Activated T-cell treated with anti-CD3 and anti-CD28 coated beads, Interleukin-2, amount 50 U/mL, for 4 hours (primary cell): Measurements from ENCODE around the gene NKAIN2. TPM values are rescaled to one million over a fixed set of nuclear protein-coding genes. Genes with fewer than 3 reads are reported as not detected.

Experiments used
- ATAC-seq, 2 donors: fragments of 200-7000 bp; cut with Tn5 transposase; one replicate each; pipeline ENCODE4 v1.10.0; 2021
- DNase-seq: peaks from one replicate; pipeline ENCODE4 v3.0.0-alpha.2; 2020
- H3K27me3 Mint-ChIP-seq: one replicate; pipeline ENCODE4 v1.8.0; 2021; ENCODE audit warnings: low read depth, mixed read lengths
- H3K36me3 Mint-ChIP-seq: one replicate; pipeline ENCODE4 v1.8.0; 2022; ENCODE audit warnings: mixed read lengths; ENCODE audit not compliant: insufficient read depth
- H3K4me1 Mint-ChIP-seq: one replicate; pipeline ENCODE4 v1.8.0; 2021; ENCODE audit warnings: low read depth, mixed read lengths
- H3K4me3 Mint-ChIP-seq: one replicate; pipeline ENCODE4 v1.8.0; 2021; ENCODE audit warnings: mild to moderate bottlenecking, moderate library complexity, mixed read lengths
- H3K9me3 Mint-ChIP-seq: one replicate; pipeline ENCODE4 v1.8.0; 2021; ENCODE audit warnings: mixed read lengths
- total RNA-seq, 3 donors: library from RNA; stranded (reverse); gene quantifications; one replicate each; pipeline ENCODE4 v1.2.1, GENCODE V29; 2021

NKAIN2 gene
- total RNA-seq, 3 donors from 2014 or later, result not detected

DNA sequence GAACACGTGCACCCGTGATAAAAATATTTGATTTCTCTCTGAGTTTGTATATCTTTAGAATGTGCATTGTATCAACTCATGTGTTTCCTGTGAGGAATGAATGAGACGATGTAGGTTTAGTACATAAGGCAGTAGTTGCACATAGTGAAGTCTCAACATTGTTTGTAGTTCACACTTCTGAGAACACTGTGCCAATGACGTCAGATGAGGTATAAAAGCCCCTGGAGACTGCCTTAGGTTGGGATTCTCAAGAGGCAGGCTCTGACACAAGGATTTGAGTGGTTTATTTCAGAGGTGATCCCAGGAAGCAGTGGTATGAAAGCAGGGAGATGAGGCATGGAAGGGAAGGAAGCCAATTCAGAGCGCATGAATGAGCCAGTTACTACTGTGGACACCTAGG is 2.6 kb upstream of the NKAIN2 start:
- H3K4me3 Mint-ChIP-seq, result no peak overlapping the region
- peaks cover 10% of the 10 kb centered on the region for H3K4me1 Mint-ChIP-seq
- H3K36me3 Mint-ChIP-seq, result no peaks in the 10 kb centered on the region
- H3K9me3 Mint-ChIP-seq, result no peaks in the 10 kb centered on the region
- peaks cover 37% of the 10 kb centered on the region for H3K27me3 Mint-ChIP-seq
- ATAC-seq, result no peak
- no peak for DNase-seq

DNA sequence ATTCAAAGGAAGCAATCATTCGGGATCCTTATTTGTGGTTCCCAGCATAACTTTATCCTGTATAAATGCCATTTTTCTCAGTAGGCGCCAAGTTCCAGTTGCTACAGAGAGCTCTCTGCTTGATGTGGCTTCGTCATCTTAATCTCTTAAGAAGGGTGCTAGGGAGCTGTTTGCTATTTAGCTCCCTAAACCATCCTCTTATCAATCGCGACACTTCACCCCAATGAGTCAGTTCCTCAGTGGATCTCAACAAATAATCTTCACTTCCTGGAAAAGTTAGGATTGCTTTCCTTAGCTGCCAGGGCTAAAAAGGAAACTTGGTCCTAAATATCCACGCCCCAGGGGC is 1.3 kb upstream of the NKAIN2 start:
- Mint-ChIP-seq H3K4me3 (no peak overlapping the region), H3K36me3 (no peaks in the 10 kb centered on the region), H3K4me1 (peaks cover 10% of the 10 kb centered on the region), H3K9me3 (no peaks in the 10 kb centered on the region), H3K27me3 (peaks cover 41% of the 10 kb centered on the region)
- no peak for ATAC-seq
- DNase-seq, result no peak

DNA sequence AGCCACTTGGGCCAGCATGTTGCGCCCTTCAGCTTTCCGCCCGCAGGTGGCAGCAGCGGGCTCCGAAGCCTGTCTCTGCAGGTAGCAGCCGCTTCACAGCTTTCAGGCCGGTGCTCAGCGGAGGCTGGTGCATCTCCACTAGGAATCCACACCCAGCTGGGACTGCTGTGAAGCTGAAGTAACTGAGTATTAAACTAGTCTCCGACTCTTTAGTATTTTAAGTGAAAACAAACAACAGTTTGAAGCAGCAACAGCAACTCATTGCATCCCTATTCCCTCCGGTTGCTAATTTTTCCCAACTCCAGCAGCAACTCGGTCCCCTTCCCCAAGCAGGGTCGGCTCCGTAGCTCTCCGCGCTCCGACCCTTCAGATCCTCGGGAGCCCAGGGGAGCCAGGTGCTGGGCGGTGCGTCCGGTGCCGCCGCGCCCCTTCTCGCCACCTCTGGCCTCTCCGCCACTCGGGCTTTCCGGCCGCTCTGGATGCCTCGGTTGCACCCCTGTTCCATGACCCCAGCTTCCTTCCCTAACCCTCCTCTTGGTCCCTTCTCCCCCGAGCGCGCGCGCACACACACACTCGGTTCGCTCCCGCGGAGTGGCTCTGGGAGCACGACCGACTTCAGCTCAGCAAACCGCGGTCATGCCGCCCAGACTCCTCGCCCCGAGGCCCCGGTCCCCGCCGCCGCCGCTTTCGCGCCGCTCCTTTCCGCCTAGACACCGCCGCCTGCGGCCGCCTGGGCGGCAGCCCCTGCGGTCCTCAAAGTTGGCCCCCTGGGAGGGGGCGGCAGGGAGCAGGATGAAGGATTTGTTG is 765 bp upstream of the NKAIN2 start:
- DNase-seq, result peak; percentile 17
- Mint-ChIP-seq H3K4me1 (peaks cover 10% of the 10 kb centered on the region), H3K36me3 (no peaks in the 10 kb centered on the region), H3K27me3 (peaks cover 41% of the 10 kb centered on the region), H3K9me3 (no peaks in the 10 kb centered on the region), H3K4me3 (peak overlapping the region; percentile 61)
- peak; percentile 80 to 92 for ATAC-seq

DNA sequence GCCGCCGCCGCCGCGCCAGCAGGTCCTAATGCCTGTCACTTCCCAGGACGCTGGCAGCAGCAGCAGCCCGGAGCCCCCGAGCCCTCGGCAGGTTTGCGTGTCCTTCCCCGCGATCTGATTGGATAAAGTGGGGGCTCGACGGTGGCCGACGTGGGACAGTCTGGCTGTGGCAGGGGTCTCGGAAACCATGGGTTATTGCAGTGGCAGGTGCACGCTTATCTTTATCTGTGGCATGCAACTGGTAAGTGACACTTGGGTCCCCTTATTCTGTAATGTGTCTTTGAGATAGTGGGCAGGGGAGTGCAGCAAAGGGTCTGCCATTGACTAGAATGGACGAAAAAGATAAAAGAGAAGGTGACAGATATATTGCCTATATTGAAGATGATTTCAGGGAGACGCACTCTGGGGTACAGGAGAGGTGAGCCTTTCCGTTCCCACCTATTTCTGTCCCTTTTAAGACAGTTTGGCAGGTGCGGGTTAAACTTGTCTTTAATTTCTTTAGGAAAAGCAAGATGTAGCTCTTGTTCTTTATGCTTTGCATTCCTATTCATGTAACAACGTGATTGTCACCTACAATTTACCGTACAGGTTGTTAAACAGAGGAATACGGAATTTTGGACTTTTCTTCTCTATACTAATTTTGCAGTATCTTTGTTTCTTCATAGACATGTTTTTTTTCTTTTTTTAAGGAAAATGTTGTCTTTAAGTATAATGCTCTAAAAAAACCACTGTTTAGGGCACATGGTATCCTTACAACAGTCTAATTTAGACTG is 535 bp downstream of the NKAIN2 start:
- DNase-seq (no peak), ATAC-seq (no peak)
- peaks cover 10% of the 10 kb centered on the region for H3K4me1 Mint-ChIP-seq
- H3K36me3 Mint-ChIP-seq, result no peaks in the 10 kb centered on the region
- H3K9me3 Mint-ChIP-seq, result no peaks in the 10 kb centered on the region
- peaks cover 41% of the 10 kb centered on the region for H3K27me3 Mint-ChIP-seq
- H3K4me3 Mint-ChIP-seq, result peak overlapping the region; percentile 62

DNA sequence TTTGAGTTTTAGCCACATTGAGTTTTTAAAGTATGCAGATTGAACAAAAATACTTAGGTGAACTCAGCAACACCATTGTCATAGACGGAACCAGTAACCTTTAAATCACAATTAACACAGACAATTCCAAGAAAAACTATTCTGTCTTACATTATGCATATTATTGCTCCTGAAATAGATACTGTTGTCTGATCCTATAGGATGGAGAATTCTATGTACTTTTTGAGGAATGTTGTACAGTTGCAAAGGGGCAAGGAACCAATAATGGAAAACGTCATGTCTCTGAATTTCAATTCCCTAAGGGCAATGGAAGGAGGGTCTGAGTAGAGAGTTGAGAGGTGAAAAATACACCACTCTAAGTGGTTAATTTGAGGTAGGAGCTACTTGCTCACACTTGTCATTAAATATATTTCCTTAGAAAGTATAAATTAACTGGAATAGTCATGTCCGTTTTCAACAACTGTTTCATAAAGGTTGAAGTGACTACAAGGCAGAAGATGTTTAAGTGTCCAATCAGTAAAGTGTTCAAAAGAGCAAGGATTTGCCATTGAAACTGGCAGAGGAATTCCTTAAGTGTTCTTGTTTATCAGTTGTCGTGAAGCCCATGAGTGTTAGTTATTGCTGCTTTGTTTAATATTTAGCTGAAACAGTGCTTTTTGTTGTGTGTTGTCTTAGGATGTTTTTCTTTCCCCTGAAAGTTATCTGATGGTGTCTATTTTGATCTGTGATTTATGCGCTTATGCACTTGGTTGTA is 1.3 kb downstream of the NKAIN2 start:
- Mint-ChIP-seq H3K4me1 (peaks cover 10% of the 10 kb centered on the region), H3K27me3 (peaks cover 41% of the 10 kb centered on the region), H3K4me3 (no peak overlapping the region), H3K9me3 (no peaks in the 10 kb centered on the region), H3K36me3 (no peaks in the 10 kb centered on the region)
- ATAC-seq (no peak), DNase-seq (no peak)

DNA sequence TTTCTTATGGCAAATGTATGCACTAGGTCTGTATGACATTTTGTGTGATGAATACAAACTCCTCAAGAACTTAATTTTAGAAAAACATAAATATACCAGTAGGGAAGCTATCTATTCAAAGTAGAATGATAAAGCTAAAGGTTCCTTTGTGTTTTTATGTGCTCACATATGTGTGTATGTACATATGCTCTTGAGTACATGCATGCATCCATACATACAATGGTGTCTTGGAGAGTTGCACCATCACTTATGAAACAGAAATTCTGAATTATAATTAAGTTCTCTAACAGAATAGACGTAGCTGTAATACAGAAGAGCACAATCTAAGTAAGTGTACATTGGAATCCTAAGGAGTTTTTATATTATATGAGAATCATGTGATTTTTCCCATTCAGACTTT is 2.3 kb downstream of the NKAIN2 start:
- H3K4me1 Mint-ChIP-seq, result peaks cover 10% of the 10 kb centered on the region
- no peaks in the 10 kb centered on the region for H3K9me3 Mint-ChIP-seq
- no peaks in the 10 kb centered on the region for H3K36me3 Mint-ChIP-seq
- DNase-seq (no peak), ATAC-seq (no peak)
- H3K4me3 Mint-ChIP-seq, result no peak overlapping the region
- peaks cover 42% of the 10 kb centered on the region for H3K27me3 Mint-ChIP-seq

DNA sequence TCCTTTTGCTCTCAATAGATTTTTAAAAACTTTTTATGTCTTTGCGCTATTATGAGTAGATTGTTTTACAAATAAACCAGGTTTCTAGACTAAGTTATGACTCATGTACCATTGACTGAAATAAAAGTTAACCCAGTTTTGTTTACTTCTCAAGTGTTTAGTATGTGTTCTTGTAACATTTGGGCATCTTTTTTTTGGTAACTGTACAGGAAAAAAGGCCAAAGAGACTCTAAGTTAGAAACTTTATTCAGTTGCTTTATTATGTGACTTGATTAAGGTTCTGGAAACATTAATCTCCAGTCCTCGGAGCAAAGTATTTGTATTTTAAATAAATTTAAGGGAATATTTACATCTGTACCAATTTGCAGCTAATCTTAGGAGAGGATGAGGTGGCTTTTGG is 2.9 kb downstream of the NKAIN2 start:
- DNase-seq (no peak), ATAC-seq (no peak)
- H3K4me1 Mint-ChIP-seq, result peaks cover 10% of the 10 kb centered on the region
- H3K9me3 Mint-ChIP-seq, result no peaks in the 10 kb centered on the region
- no peak overlapping the region for H3K4me3 Mint-ChIP-seq
- H3K36me3 Mint-ChIP-seq, result no peaks in the 10 kb centered on the region
- H3K27me3 Mint-ChIP-seq, result peaks cover 41% of the 10 kb centered on the region

DNA sequence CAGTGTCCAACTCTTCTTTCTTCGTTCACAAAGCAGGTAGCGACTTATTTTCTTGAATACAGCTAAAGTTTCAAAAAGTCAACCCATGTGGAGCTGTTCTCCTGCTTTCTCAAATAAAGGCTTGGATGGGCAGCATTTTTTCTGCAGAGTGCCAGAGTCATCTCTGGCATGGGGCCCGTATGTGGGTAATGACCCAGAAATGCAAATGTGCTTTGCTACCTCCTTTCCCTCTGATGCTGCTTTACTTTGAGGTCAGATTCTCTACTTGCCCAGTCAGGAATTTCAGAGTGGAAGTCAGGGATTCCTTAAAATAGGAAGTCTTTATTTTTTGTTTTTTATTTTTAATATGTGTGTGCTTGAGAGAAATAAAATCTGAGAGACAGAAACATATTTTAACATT is 4.9 kb downstream of the NKAIN2 start:
- Mint-ChIP-seq H3K27me3 (peaks cover 26% of the 10 kb centered on the region), H3K9me3 (no peaks in the 10 kb centered on the region), H3K36me3 (no peaks in the 10 kb centered on the region), H3K4me1 (peaks cover 4% of the 10 kb centered on the region), H3K4me3 (no peak overlapping the region)
- no peak for ATAC-seq
- DNase-seq, result no peak

DNA sequence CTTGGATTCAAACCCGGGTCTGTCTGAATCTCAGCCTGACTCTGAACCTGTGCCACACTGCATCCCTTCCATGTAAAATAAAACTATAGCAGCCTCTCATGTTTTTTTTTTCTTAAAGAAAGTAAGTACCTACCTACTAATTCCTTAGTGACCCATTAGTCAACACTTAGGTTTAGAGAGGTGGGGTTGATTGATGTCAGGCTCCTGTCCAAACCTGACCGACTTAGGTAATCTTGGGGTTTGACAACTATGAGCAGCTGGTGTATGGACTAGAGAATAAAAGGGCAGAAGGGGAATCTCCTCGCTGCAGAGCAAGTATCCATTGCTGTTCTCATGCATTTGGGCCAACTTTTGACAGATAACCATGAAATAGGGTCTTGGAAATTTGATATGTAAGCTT is 6.5 kb downstream of the NKAIN2 start:
- Mint-ChIP-seq H3K4me1 (no peaks in the 10 kb centered on the region), H3K36me3 (no peaks in the 10 kb centered on the region), H3K4me3 (no peak overlapping the region), H3K9me3 (no peaks in the 10 kb centered on the region), H3K27me3 (peaks cover 12% of the 10 kb centered on the region)
- no peak for ATAC-seq
- no peak for DNase-seq

DNA sequence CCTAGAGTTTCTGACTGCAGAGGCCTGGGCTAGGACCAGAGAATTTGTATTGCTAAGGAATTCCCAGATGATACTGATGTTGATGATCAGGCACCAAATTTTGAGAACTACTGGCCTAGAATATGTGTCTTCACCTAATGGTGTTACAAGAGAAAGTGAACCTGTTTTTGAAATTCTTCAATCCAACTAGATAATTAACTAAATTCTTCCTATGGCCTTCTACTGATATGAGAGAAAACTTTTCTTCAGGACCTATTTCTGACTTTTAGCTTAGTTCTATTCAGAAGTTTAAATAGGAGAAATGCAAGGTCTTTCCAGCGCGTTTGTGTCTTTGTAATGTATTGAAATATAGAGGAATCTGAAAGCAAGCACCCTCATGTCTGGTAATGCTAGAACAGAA is 7.3 kb downstream of the NKAIN2 start:
- ATAC-seq, result no peak
- Mint-ChIP-seq H3K4me1 (no peaks in the 10 kb centered on the region), H3K27me3 (peaks cover 10% of the 10 kb centered on the region), H3K36me3 (no peaks in the 10 kb centered on the region), H3K9me3 (no peaks in the 10 kb centered on the region), H3K4me3 (no peak overlapping the region)
- DNase-seq, result no peak

DNA sequence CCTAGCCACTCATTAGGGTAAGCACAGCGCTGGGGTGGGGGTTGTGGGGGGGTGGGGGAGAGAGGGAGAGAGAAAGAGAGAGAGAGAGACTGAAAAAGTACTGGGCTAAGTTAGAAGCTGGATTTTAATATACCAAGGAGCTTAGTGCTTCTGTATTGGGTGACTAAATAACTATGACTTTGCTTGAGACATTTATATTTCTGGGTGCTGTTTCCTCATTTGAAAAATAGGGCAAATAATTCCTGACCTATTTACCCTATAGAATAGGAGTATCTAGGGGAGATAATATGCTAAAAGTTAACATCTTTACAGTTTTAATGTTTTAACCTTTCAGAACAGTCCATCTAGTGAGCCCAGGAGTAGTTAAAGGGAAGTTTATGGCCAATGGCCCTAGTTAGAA is 7.7 kb downstream of the NKAIN2 start:
- DNase-seq (no peak), ATAC-seq (no peak)
- Mint-ChIP-seq H3K36me3 (no peaks in the 10 kb centered on the region), H3K27me3 (peaks cover 7% of the 10 kb centered on the region), H3K4me1 (no peaks in the 10 kb centered on the region), H3K4me3 (no peak overlapping the region), H3K9me3 (no peaks in the 10 kb centered on the region)

DNA sequence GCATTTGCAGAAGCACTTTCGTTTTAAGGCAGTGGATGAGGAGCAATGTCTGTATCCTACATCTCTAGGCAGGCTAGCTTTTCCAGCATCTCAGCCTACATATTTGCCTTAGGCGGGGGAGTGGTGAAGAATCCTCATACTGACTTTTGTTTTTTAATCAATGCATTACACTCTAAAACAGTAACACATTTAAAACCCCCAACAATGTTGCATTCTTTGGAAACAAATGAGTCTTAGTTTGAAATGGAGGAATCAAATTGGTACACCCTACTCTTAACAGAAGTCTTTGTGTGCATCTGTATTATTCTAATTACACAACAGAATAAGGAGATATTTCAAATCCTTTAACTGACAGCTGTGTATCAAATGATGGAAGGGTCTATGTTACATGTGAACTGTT is 9.0 kb downstream of the NKAIN2 start:
- Mint-ChIP-seq H3K4me3 (no peak overlapping the region), H3K27me3 (peaks cover 4% of the 10 kb centered on the region)
- no peak for ATAC-seq

DNA sequence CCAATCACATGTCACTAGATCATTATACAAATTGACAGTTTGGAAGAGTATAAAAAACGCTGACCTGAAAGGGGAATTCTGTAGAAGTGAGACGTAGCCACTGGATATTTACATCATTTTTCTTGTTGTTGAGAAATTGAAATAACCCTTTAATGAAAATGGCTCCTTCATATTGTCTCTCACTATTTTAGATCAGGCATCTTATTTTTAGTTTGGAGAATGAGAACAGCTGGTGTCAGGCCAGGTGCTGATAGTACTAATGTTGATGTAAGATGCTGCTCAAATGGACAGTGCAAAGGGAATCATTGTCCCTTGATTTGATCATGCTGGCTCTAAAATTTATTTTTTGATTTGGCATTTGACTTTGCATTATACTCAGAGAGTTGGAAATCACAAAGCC is 17.4 kb downstream of the NKAIN2 start:
- Mint-ChIP-seq H3K9me3 (no peaks in the 10 kb centered on the region), H3K4me3 (no peak overlapping the region), H3K4me1 (no peaks in the 10 kb centered on the region), H3K36me3 (no peaks in the 10 kb centered on the region), H3K27me3 (no peaks in the 10 kb centered on the region)
- no peak for DNase-seq
- ATAC-seq, result no peak

More for the DNA sequence above, 9.0 kb downstream of the NKAIN2 start:
- H3K36me3 Mint-ChIP-seq, result no peaks in the 10 kb centered on the region
- no peaks in the 10 kb centered on the region for H3K4me1 Mint-ChIP-seq
- no peak for DNase-seq
- H3K9me3 Mint-ChIP-seq, result no peaks in the 10 kb centered on the region

DNA sequence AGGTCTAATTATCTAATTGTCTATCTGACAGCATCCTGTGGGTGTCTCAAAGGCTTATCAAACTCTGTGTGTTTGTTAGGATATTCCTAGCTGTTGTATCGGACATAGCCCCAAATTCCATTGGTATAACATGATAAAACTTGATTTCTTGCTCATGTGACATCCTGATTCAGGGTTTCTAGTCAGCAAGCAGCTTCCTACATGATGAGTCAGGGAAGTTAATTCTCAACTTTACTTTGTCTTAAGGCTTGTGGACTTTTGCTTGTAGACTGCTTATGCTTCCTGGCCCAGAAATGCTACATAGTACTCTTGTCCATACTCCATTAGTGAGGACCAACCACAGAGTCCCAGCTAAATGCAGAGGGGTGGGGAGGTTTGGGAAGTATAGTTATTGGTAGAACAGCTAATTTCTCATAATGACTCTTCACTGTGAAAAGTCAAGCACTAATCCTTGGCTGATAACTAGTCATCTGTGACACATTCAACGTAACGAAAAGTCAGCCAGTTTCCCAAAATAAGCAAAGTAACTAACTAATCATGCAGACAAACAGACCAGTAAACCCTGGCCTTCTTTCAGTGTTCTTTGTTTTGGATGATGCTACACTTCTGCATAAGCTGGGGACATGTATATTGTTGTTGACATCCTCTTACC is 25.8 kb downstream of the NKAIN2 start:
- H3K9me3 Mint-ChIP-seq, result no peaks in the 10 kb centered on the region

More for the DNA sequence above, 25.8 kb downstream of the NKAIN2 start:
- Mint-ChIP-seq H3K4me3 (no peak overlapping the region), H3K27me3 (no peaks in the 10 kb centered on the region), H3K4me1 (no peaks in the 10 kb centered on the region), H3K36me3 (no peaks in the 10 kb centered on the region)
- DNase-seq, result no peak
- ATAC-seq, result no peak
